Vagina (tissue), 2 donors: Measurements from ENCODE around the gene GMNN.

Experiments
- POLR2A ChIP-seq, 2 donors: fragments of 450-650 bp; IDR thresholded peaks; one replicate each; pipeline ENCODE4 v1.6.1; 2017; ENCODE audit warnings: antibody characterized with exemption in 2 of 2, mild to moderate bottlenecking in 2 of 2, moderate library complexity in 2 of 2
- TF ChIP-seq, protein P1 (sequence below), 3 experiments: fragments of 450-650 bp in 2 of 3; fragments of 200-600 bp in 1 of 3; sonication (generic) in 1 of 3; IDR thresholded peaks; one replicate each; pipeline ENCODE4 v1.5.1; 2017 to 2019; ENCODE audit warnings: antibody characterized with exemption in 3 of 3, mild to moderate bottlenecking in 2 of 3, moderate library complexity in 2 of 3

GRCh38 chr6:24778121-24778520 lies 3.4 kb downstream of the GMNN start:
- TF ChIP-seq, protein P1, sequence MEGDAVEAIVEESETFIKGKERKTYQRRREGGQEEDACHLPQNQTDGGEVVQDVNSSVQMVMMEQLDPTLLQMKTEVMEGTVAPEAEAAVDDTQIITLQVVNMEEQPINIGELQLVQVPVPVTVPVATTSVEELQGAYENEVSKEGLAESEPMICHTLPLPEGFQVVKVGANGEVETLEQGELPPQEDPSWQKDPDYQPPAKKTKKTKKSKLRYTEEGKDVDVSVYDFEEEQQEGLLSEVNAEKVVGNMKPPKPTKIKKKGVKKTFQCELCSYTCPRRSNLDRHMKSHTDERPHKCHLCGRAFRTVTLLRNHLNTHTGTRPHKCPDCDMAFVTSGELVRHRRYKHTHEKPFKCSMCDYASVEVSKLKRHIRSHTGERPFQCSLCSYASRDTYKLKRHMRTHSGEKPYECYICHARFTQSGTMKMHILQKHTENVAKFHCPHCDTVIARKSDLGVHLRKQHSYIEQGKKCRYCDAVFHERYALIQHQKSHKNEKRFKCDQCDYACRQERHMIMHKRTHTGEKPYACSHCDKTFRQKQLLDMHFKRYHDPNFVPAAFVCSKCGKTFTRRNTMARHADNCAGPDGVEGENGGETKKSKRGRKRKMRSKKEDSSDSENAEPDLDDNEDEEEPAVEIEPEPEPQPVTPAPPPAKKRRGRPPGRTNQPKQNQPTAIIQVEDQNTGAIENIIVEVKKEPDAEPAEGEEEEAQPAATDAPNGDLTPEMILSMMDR (IDR thresholded peaks at IDR 0.05) = no peak
- no peak for TF ChIP-seq POLR2A (IDR thresholded peaks at IDR 0.05)
